ENCODE data around the gene IGFL2. TPM values are rescaled to one million over a fixed set of nuclear protein-coding genes. Genes with fewer than 3 reads are reported as not detected.

The IGFL2 gene
- total and polyA plus RNA-seq, 2 experiments from 2014 or later = not detected

GRCh38 chr19:46155237-46155636, 7.2 kb downstream of the IGFL2 start:
- no peaks in the 10 kb centered on the region for H3K4me1 Mint-ChIP-seq
- H3K4me3 Mint-ChIP-seq = no peak overlapping the region
- H2AFZ ChIP-seq = no peak overlapping the region

More at GRCh38 chr19:46155237-46155636, 7.2 kb downstream of the IGFL2 start:
- Histone ChIP-seq H3K79me2 (replicated peaks; ENCODE audit: insufficient read depth) (no peaks in the 10 kb centered on the region), H3K4me1 (ENCODE audit: insufficient read depth) (no peaks in the 10 kb centered on the region), H3F3A (replicated peaks; ENCODE audit: low read depth) (no peaks in the 10 kb centered on the region), H3K9me2 (ENCODE audit: insufficient read depth) (no peaks in the 10 kb centered on the region; the same call in 1 of the 2 replicates), H3K4me2 (no peak overlapping the region), H3K36me3 (ENCODE audit: insufficient read depth) (no peaks in the 10 kb centered on the region), H3K27me3 (ENCODE audit: insufficient read depth) (no peaks in the 10 kb centered on the region), H3K27ac (ENCODE audit: low read depth) (no peak overlapping the region), H3K4me3 (no peak overlapping the region), H4K20me1 (replicated peaks; ENCODE audit: insufficient read depth) (no peaks in the 10 kb centered on the region)
- DNase-seq (ENCODE audit: low spot score) (no peak), ATAC-seq (no peak)
- no peak for TF ChIP-seq ETS1 (IDR thresholded peaks at IDR 0.05)
- no peak for TF ChIP-seq CREB1 (CRISPR knock-in tag; IDR thresholded peaks at IDR 0.05; ENCODE audit: low read depth)
- TF ChIP-seq EZH2phosphoT487 (IDR thresholded peaks at IDR 0.05; ENCODE audit: unreplicated experiment) = no peak
- no peak for TF ChIP-seq ZNF462 (CRISPR knock-in tag; IDR thresholded peaks at IDR 0.05)
- no peak for TF ChIP-seq STAT1 (IDR thresholded peaks at IDR 0.05; ENCODE audit: unreplicated experiment)
- no peak for TF ChIP-seq EZH2 (IDR thresholded peaks at IDR 0.05; ENCODE audit: low read depth, unreplicated experiment)
- no peak for TF ChIP-seq POLR2AphosphoS5 (IDR thresholded peaks at IDR 0.05; ENCODE audit: low read depth)
- no peak for TF ChIP-seq CTCF (conservative IDR thresholded peaks at IDR 0.05; ENCODE audit: low read depth in 2 of 2)
- TF ChIP-seq NANOG (IDR thresholded peaks at IDR 0.05; ENCODE audit: borderline replicate concordance) = no peak
- TF ChIP-seq REST (IDR thresholded peaks at IDR 0.05; ENCODE audit: unreplicated experiment) = no peak
- no peaks in the 10 kb centered on the region for H3K27me3 Mint-ChIP-seq (ENCODE audit: insufficient read depth, low read depth, poor library complexity)
- no peak overlapping the region for H3K27ac Mint-ChIP-seq
- H3K36me3 Mint-ChIP-seq (ENCODE audit: low read depth) = no peaks in the 10 kb centered on the region
- no peaks in the 10 kb centered on the region for H3K9me3 Mint-ChIP-seq
